HCT116 (cell line): ENCODE results near the gene PCDHA11.

Experiments used
- EZH2 ChIP-seq: fragments of 200-600 bp; sonication (generic); IDR thresholded peaks from 2 replicates; pipeline ENCODE4 v1.6.1; 2017; ENCODE audit warnings: antibody characterized with exemption, mixed run types
- EZH2phosphoT487 ChIP-seq: fragments of 200-600 bp; IDR thresholded peaks from 2 replicates; pipeline ENCODE4 v1.6.1; 2018; ENCODE audit warnings: antibody characterized with exemption, borderline replicate concordance
- FOSL1 ChIP-seq: IDR thresholded peaks from 2 replicates; pipeline ENCODE4 v1.6.1; 2012; ENCODE audit warnings: low read depth
- JUND ChIP-seq: IDR thresholded peaks from 2 replicates; pipeline ENCODE4 v1.6.1; 2012
- POLR2A ChIP-seq: IDR thresholded peaks from 2 replicates; pipeline ENCODE4 v1.7.0; 2011; ENCODE audit warnings: borderline replicate concordance; ENCODE audit not compliant: insufficient read depth, insufficient read length; ENCODE audit errors: extremely low read depth
- POLR2AphosphoS5 ChIP-seq: IDR thresholded peaks from 2 replicates; pipeline ENCODE4 v1.6.1; 2011; ENCODE audit warnings: mild to moderate bottlenecking, low read depth, low read length, moderate library complexity
- RAD21 ChIP-seq: IDR thresholded peaks from 2 replicates; pipeline ENCODE4 v1.6.1; 2012; ENCODE audit warnings: low read depth, mild to moderate bottlenecking
- SIN3A ChIP-seq: IDR thresholded peaks from 2 replicates; pipeline ENCODE4 v1.6.1; 2012; ENCODE audit warnings: low read depth
- TF ChIP-seq, protein P1 (sequence below), 3 experiments: fragments of 200-600 bp in 1 of 3; sonication (generic) in 1 of 3; IDR thresholded peaks in 2 of 3; conservative IDR thresholded peaks in 1 of 3; 2 replicates each; pipeline ENCODE4 v1.5.1; 2012 to 2017; ENCODE audit warnings: low read depth in 2 of 3, low read length in 2 of 3, antibody characterized with exemption in 1 of 3, borderline replicate concordance in 1 of 3, control low read depth in 1 of 3, mild to moderate bottlenecking in 1 of 3, mixed read lengths in 1 of 3, mixed run types in 1 of 3, moderate library complexity in 1 of 3; ENCODE audit not compliant: insufficient read depth in 1 of 3
- TF ChIP-seq, protein P2 (sequence below): IDR thresholded peaks from 2 replicates; pipeline ENCODE4 v1.6.1; 2012; ENCODE audit warnings: low read depth

DNA sequence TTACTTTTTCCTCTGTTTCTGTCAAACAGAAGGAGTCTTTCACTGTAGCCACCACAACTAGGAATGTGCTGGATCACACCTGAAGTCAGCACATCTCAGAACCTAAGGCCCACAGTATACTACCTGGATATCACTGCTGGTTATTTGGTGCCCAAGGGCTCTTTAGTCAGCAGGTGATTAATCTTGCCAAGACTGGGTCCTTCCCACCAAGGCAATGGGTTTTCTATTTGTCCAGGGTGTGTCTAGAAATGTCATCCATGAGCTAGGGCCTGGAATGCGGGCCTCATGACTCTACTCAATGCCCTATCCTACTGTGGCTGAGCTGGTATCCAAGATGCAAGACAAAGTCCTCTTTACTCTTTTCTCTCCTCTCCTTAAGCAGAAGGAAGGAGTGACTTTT is 47.6 kb downstream of the PCDHA11 start:
- TF ChIP-seq SIN3A (no peak), POLR2A (no peak), FOSL1 (no peak), EZH2phosphoT487 (no peak), RAD21 (no peak), POLR2AphosphoS5 (no peak), JUND (no peak), EZH2 (no peak)
- TF ChIP-seq, protein P1, sequence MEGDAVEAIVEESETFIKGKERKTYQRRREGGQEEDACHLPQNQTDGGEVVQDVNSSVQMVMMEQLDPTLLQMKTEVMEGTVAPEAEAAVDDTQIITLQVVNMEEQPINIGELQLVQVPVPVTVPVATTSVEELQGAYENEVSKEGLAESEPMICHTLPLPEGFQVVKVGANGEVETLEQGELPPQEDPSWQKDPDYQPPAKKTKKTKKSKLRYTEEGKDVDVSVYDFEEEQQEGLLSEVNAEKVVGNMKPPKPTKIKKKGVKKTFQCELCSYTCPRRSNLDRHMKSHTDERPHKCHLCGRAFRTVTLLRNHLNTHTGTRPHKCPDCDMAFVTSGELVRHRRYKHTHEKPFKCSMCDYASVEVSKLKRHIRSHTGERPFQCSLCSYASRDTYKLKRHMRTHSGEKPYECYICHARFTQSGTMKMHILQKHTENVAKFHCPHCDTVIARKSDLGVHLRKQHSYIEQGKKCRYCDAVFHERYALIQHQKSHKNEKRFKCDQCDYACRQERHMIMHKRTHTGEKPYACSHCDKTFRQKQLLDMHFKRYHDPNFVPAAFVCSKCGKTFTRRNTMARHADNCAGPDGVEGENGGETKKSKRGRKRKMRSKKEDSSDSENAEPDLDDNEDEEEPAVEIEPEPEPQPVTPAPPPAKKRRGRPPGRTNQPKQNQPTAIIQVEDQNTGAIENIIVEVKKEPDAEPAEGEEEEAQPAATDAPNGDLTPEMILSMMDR (IDR thresholded peaks at IDR 0.05 in 2 of 3, conservative IDR thresholded peaks at IDR 0.05 in 1 of 3; ENCODE audit: borderline replicate concordance in 1 of 3, insufficient read depth in 1 of 3, low read depth in 2 of 3, low read length in 2 of 3), result no peak
- TF ChIP-seq, protein P2, sequence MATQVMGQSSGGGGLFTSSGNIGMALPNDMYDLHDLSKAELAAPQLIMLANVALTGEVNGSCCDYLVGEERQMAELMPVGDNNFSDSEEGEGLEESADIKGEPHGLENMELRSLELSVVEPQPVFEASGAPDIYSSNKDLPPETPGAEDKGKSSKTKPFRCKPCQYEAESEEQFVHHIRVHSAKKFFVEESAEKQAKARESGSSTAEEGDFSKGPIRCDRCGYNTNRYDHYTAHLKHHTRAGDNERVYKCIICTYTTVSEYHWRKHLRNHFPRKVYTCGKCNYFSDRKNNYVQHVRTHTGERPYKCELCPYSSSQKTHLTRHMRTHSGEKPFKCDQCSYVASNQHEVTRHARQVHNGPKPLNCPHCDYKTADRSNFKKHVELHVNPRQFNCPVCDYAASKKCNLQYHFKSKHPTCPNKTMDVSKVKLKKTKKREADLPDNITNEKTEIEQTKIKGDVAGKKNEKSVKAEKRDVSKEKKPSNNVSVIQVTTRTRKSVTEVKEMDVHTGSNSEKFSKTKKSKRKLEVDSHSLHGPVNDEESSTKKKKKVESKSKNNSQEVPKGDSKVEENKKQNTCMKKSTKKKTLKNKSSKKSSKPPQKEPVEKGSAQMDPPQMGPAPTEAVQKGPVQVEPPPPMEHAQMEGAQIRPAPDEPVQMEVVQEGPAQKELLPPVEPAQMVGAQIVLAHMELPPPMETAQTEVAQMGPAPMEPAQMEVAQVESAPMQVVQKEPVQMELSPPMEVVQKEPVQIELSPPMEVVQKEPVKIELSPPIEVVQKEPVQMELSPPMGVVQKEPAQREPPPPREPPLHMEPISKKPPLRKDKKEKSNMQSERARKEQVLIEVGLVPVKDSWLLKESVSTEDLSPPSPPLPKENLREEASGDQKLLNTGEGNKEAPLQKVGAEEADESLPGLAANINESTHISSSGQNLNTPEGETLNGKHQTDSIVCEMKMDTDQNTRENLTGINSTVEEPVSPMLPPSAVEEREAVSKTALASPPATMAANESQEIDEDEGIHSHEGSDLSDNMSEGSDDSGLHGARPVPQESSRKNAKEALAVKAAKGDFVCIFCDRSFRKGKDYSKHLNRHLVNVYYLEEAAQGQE, result no peak
